LNCAP (cell line): ENCODE results near the gene CCDC186.

ENCODE experiments used
- CTCF ChIP-seq: fragments of 450-650 bp; IDR thresholded peaks from 2 replicates; pipeline ENCODE4 v1.5.1; 2017; ENCODE audit warnings: mild to moderate bottlenecking

The CCDC186 gene

GRCh38 chr10:114173921-114174694, at the start of gene CCDC186:
Gene CCDC186, minus strand, starts transcription at chr10:114174203. Its CDS starts 10,935 bp downstream, at chr10:114163268.
- no peak for TF ChIP-seq CTCF

- TF ChIP-seq CTCF: no peak
These were observed 49.1 kb upstream of the CCDC186 start for GRCh38 chr10:114223066-114223465.

GRCh38 chr10:114221235-114221634, 47.2 kb upstream of the CCDC186 start:
- TF ChIP-seq CTCF: no peak

GRCh38 chr10:114220281-114220680, 46.3 kb upstream of the CCDC186 start:
- no peak for TF ChIP-seq CTCF

- no peak for TF ChIP-seq CTCF
These were observed 41.0 kb upstream of the CCDC186 start for GRCh38 chr10:114215033-114215432.

GRCh38 chr10:114212153-114212552, 38.1 kb upstream of the CCDC186 start:
- no peak for TF ChIP-seq CTCF

GRCh38 chr10:114208351-114208750, 34.3 kb upstream of the CCDC186 start:
- TF ChIP-seq CTCF: no peak
